ENCODE measurements around the gene KLHL26.

KLHL26 gene

DNA sequence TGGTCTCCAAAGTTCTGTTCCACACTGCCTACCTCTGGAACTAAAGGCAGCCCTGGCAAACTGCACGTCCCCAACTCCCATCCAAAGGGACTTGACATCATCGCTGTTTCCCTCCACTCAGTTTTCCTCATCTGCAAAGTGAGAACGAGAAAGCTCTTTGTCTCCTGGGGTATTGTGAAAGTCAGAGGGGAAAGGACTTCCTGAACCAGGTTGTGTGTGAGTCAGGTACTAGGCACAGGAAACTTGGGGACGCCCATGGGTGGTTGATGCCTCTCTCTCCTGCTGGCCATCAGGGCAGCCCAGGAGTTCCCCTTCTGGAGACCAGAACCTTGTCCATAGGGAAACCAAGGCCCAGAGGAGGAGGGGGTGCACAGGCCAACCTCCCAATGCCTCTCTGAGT, 35.0 kb upstream of the KLHL26 start:
- no peak for DNase-seq

DNA sequence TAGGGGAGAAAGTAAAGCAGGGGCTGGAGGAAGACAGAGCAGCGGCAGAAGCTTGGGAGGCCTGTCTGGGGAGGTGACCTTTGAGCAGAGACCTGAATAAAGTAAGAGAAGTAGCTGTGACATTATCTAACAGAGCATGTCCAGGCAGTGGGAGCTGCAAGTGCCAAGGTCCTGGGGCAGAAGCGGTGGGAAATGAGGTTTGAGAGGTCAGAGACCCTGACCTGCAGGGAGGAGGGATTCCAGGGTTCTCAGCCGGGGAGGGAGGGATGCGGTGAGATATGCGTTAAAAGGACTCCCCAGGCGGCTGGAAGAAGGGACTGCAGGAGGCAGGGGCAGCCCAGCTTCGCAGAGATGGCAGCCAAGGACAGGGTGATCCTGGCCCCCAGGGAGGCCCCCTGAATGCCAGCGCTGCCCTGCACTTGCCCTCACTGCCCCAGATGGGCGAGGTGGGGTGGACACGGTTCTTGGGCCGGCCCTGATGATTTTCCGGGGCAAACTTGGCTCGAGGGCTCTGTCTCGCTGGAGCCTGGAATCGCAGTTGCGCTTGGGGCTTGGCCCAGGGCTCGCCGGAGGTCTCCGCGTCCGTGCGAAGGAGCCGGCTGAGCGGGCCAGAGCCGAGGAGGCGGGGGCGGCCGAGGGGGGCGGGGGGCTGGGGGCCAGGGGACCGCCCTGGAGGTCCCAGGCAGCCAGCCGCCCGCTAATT, 33.4 kb upstream of the KLHL26 start:
- no peak for DNase-seq

DNA sequence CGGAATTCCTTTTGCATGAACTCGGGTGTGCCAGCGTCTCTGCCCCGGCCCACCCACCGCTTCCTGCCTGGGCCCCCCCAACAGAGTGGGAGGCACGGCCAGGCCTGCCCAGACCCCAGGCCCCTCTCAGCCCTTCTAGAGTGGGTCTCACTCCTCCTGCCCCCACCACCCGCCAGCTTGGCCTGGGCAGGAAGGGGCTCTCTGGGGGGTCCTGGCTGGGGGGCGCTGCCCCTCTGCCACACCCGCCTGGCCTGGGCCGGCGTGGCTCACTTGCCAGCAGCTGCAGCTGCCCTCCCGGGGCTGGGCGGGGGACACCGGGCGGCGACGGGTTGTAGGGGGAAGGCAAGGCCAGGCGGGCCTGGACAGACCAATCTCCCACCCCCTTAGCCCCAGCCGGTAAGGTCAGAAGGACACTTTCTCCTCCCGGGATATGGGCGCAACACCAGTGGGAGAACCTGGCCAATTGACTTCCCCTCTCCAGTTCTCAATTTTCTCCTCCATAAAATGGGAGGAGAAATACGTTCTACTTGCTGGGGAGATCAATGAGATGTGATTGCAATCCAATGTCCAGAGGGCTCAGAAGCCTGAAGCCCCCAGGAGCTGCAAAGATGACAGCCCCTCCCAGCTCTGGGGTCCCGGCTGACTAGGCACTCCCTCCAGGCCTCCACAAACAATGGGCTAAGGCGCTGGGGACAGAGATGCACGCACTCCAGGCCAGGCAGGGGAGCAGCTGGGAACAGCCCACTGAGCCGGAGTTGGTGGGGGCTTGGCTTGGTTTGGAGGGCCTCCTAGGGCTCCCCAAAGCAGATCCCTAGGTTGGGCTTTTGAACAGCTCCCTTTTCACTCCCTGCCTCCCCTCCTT, 32.6 kb upstream of the KLHL26 start:
- no peak for DNase-seq

DNA sequence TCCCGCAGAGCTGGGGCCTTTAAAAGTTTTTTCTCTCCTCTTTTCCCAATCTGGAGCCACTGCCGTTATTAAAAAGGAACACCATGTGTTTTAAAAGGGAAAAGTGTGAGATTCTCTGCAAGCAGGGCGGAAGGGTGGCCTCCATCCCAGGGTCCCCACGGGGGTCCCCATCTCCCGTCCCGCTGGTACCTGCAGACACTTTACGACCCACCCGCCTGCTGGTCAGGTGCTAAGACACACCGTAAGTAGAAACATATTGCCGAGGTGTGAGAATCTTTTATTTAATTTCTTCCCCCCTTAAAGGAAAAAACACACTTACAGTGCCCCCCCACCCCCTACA, 32.0 kb upstream of the KLHL26 start:
- DNase-seq = no peak

DNA sequence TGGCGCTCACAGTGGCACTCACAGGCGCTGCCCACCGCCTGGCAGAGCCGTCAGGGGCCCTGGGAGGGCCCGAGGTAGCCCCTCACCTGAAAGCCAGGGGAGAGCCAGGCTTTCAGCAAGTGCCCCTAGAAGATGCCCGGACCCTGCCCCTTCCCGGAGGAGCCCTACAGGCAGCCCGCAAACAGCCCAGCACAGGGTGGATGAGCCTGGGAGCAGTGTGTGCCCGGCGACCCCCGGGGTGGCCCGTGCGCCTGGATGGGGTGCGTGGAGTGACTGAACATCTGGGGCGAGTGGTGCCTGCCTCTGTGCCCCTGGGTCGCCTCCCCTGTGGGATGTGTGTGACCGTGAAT, 31.7 kb upstream of the KLHL26 start:
- no peak for DNase-seq

DNA sequence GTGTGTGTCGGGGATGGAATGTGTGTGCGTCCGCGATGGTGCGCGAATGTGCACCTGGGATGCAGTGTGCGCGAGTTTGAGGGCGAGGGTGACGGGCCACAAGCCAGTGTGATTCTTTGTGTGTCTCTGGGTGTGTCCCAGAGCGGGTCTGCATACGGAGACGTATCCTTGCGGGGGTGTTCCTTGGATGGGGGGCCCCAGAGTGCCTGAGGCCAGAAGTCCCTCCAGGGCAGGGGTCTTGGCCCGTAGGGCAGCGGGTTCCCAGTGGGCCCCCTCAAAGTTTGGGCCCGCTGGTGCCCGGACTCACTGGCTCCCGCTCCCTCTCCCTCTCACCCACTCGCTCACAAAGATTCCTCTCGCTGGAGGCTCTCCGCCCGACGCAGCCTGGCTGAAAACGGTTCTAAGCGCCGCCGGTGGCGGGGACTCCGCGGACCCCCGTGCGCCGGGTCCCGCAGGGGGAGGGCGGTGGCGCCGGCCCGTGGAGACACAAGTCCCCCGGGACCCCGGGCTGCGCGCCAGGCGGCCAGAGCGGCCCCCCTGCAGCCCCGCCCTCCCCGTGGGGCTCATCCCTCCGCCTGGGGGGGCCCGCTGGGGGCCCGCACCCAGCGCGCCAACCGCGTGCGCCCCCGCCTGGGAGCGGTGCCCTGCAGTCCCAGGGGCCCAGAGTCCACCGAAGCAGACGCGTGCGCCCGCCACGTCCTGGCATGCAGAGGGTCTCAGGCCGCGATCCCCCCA, 31.1 kb upstream of the KLHL26 start:
- DNase-seq = no peak

DNA sequence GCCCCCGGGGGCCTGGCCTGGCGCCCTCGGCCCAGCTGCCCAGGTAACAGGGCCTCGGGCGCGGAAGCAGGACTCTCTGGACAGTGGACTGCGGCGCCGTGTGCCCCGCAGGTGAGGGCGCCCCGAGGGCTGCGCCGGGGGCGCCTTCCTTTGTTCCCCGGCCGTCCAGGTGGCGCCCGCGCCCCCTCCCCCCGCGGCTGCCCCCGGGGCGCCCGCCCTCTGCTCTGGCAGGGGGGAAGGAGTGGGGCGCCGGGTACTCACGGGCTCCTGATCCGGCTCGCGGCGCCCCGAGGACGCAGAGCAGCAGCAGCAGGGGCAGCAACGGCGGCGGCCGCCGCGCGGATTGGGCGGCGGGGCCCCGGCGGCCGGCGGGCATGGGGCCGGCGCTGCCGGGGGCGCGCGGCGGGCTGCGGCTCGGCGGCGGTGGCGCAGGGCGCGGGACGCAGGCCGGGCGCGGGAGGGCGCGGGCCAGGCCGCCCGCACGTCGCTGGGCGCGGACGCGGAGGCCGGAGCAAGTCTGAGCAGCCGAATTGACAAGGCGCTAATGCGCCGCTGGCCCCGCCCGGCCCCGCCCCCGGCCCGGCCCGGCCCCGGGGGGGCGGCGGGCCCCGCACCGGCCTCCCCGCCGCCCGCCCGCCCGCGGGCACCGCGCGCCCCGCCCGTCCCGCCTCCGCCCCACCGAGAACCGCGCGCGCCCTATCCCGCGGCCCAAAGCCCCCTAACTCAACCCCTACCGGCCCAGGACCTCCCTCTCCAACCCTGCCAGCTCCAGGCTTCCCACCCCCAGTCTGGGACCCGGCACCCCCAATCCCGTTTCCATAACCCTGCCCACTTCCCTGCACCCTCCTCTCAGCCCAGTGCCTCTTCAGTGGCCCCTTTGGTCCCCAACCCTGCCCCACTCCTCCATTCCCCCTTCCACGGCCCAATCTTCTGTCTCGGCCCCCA, 30.3 kb upstream of the KLHL26 start, which contains the start of gene CRLF1:
TSS of gene CRLF1 (minus strand) at position 519 of the 945 bp plus-strand sequence. CDS start at position 376, 143 bp downstream.
- no peak for DNase-seq

DNA sequence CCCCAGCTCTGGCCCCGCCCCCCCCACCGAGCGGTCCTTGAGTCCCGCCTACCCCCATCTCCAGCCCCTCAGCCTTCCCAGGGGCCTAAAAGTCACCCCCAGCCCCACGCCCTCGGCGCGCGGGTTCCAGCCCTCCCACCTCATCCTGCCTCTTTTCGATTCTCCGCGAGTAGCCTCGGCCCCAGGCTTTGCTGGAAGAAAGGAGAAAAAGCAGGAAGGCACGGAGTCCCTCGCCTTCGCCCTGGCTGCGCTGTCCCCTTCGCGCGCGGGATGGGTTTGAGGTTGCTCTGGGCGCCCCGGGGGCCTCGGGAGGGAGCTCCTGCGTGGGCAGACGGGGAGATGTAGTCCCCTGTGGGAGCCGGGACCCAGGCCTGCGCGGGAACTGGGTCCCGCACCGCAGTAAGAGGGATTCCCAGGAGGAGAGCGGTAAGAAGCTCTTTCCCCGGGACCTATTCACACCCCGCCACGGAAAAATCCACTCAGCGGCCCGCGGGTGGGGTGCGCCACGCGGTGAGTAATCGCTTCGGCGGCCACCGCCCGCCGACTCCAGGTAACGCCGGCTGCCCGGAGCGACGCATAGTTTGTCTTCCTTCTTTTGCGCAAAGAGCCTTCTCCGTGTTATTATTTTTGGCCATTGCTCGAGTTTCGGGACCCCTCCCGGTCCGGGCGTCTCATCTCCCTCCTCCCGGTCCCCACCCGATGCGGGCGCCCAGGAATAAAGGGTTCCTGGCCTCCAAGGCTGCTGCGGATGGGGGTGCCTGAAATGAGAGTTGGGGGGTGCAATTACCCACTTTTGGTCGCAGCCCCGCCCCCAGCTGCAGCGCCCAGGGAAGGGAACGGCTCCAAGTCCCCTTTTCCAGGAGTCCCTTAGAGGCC, 29.4 kb upstream of the KLHL26 start:
- no peak for DNase-seq

DNA sequence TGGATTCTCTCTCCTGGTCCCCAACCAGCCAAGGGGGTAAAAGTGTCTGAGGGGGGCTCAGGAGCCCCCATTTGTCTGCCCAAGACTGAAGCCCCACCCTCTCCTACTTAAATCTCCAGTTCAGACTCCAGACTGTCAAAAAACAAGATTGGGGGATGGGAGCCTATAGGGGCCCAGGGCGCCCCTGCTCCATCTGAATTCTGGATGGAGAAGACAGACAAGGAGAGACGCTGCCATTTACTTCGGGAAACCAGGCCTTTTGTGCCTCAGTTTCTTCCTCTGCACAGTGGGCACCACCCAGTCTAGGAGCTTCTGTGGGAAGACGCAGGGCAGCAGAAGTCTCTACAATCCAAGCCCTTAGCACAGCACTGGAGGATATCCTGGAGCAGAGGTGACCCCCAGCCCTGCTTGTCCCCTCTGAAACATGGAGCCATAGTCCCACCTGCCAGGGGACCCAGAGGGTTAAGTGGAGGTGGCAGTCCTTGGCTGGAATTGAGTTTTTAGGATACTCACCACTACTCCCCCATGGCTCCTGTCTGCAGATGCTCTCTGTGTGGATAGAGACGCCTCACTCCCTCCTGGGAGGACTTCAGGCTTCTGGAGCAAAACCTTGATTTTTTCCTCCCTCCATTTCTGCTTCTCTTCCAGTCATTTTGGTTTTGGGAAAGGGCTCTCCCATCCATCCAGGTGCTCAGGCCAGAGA, 28.6 kb upstream of the KLHL26 start:
- no peak for DNase-seq

DNA sequence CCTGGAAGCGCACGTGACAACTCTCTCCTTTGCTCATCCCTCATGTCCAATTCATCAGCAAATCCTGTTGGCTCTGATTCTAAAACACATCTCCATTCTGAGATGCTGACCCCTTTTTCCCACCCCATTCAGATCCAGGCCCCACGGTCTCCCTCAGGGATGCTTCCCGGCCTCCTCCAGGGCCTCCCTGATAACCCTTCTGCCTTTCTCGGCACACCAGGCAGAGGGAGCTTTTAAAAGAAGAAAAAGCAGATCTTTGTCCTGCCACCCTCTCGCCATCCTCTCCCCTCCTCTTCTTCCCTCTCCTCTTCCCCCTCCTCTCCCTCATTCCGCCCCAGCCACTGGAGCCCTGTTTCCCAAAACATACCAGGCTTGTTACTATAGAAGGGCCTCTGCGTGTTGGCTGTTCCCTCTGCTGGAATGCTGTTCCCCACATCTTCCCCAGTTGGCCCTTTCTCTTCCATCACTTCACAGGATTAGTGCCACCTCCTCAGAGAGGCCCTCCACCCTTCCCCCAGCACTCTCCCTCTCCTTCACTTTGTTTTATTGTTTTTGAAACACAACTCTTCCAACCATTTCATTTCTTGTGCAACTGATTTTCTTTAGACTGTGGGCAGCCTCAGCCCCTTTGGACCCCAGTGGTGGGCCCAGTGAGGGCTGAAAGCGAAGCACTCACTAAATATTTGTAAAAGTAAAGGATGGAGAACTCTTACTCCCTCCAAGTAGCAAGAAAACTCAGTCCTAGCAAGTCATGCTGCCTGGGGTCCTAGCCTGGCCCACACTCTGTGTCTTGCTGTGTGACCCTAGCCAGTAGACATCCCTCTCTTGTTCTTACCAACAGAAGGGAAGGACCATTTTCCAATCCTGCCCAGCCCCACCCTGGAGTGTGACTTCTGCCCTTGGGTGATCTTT, 27.8 kb upstream of the KLHL26 start:
- no peak for DNase-seq

DNA sequence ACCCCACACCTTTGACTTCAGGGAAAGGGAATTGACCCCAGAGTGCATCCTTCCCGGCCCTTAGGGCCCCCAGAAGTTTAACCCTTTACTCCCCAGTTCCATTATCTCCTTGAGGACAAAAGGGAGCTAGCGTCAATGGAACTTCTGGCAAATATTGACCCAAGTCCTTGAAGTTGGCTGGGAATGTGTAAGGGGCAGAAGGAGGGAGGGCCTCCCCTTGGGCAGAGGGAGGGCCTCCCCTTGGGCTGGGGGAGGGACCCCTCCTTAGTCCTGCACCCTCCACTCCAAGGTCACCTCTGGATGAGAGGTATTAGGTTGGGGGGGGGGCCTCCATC, 27.1 kb upstream of the KLHL26 start:
- no peak for DNase-seq

DNA sequence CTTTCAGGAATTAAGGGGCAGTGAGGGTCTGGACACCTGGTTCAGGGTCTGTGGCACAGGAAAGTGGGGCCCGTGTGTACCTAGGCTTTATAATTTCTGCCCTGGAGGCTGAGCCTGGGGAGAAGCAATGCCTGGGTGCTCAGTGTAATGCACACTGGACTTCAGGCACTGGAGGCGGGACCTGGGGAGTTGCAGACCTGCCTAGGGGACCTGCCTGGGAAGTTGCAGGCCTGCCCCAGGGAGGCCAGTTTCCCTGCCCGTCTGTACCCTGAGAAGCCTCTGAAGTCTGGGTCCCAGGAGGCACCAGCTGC, 26.6 kb upstream of the KLHL26 start:
- no peak for DNase-seq

DNA sequence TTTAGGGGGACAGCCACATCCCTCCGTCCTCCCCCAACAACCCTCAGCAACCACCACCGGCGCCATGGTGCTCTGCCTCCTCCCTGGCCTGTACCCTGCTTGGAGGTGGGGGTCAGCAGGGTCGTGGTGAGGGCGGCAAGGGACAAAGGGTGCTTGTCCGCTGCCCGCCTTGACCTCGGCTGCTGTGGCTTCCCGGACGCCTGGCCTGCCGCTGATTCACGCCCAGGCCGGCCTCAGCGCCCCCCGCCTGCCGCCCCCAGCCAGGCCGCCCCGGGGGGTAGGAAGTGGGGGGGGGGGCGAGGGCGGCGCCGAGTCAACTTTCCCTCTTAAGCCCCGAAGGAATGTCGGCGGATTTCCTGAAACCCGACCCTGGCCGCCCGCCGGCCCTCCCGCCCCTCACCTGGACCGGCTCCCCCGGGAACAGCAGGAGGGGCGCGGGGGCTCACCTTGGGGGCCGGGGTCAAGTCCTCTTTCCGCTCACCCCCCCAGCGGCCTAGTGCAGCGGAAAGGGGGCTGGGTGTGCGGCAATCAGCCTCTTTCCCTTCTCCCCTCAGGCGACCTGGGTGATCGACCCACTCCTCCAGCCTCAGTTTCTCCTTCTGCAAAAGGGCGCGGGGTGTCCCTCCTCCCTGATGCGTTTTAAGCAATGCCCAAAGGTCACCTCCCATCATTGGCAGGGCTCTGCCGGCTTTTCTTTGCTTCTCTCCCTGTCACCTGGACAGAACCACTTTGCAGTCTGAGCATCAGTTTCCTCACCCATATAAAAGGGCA, 26.1 kb upstream of the KLHL26 start:
- DNase-seq = no peak

DNA sequence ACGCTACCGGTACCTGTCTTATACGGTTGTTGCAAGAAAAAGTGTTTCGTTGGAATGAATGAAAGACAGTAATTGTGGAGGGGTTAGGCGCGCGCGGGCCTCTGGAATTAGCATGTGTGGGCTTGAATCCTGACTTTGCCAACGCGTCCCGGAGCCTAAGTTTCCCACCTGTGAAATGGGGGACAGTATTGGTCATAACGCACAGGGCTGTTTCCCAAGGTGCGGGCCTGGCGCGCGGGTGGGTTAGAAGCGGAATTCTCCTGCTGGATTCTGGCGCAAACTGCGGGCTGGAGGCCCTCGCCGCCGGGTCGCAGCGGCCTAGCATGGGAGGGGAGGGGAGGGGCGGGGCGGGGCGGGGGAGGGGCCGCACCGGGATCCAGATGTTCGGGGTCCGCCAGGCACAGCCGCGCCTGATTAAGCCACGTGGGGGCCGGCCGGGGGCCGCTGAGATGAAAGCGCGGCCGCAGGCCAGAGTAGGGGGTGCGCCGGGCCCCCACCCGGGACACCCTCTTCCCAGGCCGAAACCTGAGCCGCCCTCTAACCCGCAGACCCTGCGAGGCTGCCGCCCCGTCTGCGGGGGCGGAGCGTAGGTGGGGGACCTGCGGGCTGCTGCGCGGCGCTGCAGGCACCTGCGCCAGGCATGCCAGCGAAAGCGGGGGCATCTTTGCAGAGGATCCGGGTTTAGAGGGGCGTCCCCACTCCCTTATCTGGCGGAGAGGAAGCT, 25.3 kb upstream of the KLHL26 start:
- DNase-seq = no peak

DNA sequence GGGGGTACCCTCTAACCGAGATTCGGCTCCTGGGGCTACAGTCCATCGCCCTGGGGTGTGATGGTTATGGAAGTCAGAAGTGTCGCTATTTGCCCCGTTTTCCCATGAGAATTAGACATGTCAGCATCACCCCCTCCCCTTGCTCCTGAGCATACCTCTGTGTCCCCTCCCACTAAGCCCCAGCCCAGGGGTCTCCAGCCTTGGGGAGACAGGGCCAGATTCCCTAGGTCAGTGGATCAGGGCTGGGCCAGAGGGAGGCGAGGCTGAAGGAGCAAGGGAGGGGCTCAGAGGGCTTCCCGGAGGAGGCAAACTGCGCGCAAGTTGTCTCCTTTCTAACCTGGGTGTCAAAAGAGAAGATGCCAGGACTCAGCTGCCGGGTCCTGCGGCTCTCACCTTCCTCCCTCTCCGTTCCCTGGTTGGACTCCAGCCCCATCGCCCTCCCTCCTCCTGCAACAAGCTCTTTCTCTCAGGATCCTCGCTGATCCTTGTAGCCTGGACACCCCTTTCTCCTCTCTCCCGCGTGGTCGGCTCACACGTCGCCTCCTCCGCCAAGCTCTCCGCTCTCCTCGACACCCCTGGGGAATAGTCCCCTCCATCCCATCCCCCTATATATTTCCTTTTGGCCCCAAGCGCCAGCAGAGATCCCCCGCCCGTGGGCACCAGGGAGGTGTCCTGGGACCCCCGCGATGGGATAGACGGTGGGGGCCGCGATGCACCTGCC, 24.6 kb upstream of the KLHL26 start:
- no peak for DNase-seq

DNA sequence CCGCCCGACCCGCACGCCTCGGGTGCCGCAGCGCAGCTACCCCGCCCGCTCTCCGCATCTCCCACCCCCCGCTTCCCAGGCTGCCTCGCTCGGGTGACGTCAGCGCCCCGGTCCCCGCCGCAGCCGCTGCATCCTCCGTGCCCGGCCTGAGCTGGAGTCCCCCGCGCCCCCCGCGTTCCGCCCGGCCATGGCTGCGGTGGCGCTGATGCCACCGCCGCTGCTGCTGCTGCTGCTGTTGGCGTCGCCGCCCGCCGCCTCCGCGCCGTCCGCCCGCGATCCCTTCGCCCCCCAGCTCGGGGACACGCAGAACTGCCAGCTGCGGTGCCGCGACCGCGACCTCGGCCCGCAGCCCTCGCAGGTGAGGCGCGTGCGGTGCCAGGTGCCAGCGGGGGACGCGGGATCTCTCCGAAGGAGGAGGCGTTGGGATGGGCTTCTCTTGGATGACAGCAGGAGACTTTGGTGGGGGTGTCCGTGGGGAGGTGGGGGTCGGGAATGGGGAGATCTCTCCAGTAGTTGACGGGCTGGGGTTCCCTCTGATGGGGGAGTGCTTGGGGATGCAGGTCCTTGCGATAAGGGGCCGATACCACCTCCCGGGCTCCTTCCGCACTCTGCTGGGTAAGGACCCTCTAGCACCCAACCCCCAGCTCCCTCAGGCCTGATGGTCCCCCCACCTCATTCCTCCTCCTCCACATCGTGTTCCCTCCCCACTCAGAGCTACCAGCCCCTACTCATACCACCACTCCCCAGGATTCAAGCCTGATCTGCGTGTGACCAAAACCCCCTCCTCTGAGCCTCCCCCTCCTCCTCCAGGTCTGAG, 23.8 kb upstream of the KLHL26 start, which contains the start of gene TMEM59L:
TSS of gene TMEM59L (plus strand) at position 99 of the 817 bp plus-strand sequence. CDS start at position 188, 89 bp downstream.
- no peak for DNase-seq
